Measurements from ENCODE around the gene HDAC1.

DNA sequence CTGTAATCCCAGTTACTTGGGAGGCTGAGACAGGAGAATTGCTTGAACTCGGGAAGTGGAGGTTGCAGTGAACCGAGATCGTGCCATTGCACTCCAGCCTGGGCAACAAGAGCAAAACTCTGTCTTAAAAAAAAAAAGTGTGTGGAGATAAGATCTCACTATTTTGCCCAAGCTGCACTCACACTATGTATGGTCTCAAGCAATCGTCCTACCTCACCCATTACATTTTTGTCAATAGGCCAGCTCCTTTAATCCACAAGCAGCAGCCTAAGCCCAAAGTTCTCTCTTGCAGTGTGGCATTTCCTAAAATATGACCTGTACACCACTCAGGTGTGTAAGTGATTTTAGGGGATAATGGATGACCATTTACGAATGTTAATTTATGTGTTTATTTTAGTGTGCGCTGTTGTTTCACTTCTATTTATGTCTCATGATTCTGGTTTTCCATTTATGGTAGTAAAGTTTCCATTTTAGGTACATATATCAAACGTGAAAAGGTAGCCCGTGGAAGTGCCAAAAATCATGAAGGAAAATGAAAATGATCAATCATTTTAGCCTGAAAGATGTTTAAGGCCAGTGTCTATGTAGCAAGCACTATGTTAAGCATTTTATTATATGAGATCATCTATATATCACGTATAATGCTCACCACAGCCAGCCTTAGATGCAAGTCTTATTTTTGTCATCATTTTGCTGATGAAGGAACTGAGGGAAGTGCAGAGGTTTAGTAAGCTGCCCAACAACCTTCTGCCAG lies 35.2 kb upstream of the HDAC1 start:
- TF ChIP-seq, protein P1, sequence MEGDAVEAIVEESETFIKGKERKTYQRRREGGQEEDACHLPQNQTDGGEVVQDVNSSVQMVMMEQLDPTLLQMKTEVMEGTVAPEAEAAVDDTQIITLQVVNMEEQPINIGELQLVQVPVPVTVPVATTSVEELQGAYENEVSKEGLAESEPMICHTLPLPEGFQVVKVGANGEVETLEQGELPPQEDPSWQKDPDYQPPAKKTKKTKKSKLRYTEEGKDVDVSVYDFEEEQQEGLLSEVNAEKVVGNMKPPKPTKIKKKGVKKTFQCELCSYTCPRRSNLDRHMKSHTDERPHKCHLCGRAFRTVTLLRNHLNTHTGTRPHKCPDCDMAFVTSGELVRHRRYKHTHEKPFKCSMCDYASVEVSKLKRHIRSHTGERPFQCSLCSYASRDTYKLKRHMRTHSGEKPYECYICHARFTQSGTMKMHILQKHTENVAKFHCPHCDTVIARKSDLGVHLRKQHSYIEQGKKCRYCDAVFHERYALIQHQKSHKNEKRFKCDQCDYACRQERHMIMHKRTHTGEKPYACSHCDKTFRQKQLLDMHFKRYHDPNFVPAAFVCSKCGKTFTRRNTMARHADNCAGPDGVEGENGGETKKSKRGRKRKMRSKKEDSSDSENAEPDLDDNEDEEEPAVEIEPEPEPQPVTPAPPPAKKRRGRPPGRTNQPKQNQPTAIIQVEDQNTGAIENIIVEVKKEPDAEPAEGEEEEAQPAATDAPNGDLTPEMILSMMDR (IDR thresholded peaks at IDR 0.05) = no peak
- TF ChIP-seq EP300 (IDR thresholded peaks at IDR 0.05) = no peak
- no peak for TF ChIP-seq POLR2A (IDR thresholded peaks at IDR 0.05)

Measured in sigmoid colon (tissue), 4 donors.